Prostate gland (tissue), 2 donors: Measurements from ENCODE around the gene RAB3GAP1.

ENCODE experiments used
- POLR2A ChIP-seq: fragments of 450-650 bp; IDR thresholded peaks from one replicate; pipeline ENCODE4 v1.6.1; 2016; ENCODE audit warnings: antibody characterized with exemption, mild to moderate bottlenecking
- POLR2AphosphoS5 ChIP-seq: sonication (generic); formaldehyde crosslinking; IDR thresholded peaks from one replicate; pipeline ENCODE4 v1.6.1; 2017; ENCODE audit warnings: antibody characterized with exemption
- TF ChIP-seq, protein P1 (sequence below), 4 experiments: fragments of 200-600 bp in 2 of 4; fragments of 450-650 bp in 2 of 4; sonication (generic) in 2 of 4; IDR thresholded peaks; 1 replicate in 3 of 4; 2 replicates in 1 of 4; pipeline ENCODE4 v1.5.1; 2016 to 2019; ENCODE audit warnings: antibody characterized with exemption in 4 of 4, mild to moderate bottlenecking in 2 of 4, moderate library complexity in 2 of 4

DNA sequence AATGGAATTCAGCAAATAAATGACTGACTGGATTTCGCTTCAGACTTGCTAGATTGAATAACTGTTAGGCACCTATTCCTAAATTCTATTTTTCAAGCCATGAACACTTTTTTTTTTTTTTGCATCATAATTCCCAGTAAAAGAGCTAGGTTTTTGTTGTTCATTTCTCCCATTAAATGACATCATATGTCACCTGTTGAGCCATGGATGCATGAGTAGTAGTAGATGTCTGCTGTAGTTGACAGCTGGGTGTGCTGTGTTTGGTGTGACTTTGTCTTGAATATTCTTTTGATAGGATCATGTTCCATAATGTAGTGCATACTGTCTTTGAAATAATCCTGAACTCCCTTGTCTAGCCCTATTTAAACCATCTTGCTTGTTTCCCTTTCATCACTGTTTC lies 115.2 kb downstream of the RAB3GAP1 start:
- TF ChIP-seq, protein P1, sequence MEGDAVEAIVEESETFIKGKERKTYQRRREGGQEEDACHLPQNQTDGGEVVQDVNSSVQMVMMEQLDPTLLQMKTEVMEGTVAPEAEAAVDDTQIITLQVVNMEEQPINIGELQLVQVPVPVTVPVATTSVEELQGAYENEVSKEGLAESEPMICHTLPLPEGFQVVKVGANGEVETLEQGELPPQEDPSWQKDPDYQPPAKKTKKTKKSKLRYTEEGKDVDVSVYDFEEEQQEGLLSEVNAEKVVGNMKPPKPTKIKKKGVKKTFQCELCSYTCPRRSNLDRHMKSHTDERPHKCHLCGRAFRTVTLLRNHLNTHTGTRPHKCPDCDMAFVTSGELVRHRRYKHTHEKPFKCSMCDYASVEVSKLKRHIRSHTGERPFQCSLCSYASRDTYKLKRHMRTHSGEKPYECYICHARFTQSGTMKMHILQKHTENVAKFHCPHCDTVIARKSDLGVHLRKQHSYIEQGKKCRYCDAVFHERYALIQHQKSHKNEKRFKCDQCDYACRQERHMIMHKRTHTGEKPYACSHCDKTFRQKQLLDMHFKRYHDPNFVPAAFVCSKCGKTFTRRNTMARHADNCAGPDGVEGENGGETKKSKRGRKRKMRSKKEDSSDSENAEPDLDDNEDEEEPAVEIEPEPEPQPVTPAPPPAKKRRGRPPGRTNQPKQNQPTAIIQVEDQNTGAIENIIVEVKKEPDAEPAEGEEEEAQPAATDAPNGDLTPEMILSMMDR (IDR thresholded peaks at IDR 0.05), result no peak
- no peak for TF ChIP-seq POLR2A
- no peak for TF ChIP-seq POLR2AphosphoS5
